ENCODE data around the gene CRAT.
"Not testable (repeated sequence)": the region's sequence is repeated elsewhere in the genome, so short reads cannot be mapped to it uniquely, and the experiment has no call there.

Gene CRAT

GRCh38 chr9:129138476-129139232, 28.1 kb upstream of the CRAT start:
- no peak for DNase-seq (ENCODE audit: low read depth in 2 of 3, low spot score in 1 of 3)

- DNase-seq (ENCODE audit: low read depth in 2 of 3, low spot score in 1 of 3), result no peak
Observed at GRCh38 chr9:129138144-129138462, 27.5 kb upstream of the CRAT start.

- DNase-seq (ENCODE audit: low read depth in 2 of 3, low spot score in 1 of 3), result no peak
Observed at GRCh38 chr9:129137292-129138143, 26.9 kb upstream of the CRAT start.

- no peak for DNase-seq (ENCODE audit: low read depth in 2 of 3, low spot score in 1 of 3)
Observed at GRCh38 chr9:129136446-129137035, 25.9 kb upstream of the CRAT start.

- DNase-seq (ENCODE audit: low read depth in 2 of 3, low spot score in 1 of 3), result no peak
Observed at GRCh38 chr9:129135476-129135875, 24.9 kb upstream of the CRAT start.

- no peak for DNase-seq (ENCODE audit: low read depth in 2 of 3, low spot score in 1 of 3)
Observed at GRCh38 chr9:129133082-129133481, 22.5 kb upstream of the CRAT start.

GRCh38 chr9:129131300-129132145, 20.9 kb upstream of the CRAT start:
- DNase-seq (ENCODE audit: low read depth in 2 of 3, low spot score in 1 of 3), result peak; percentile 74 to 87 (median 75)

GRCh38 chr9:129130791-129131190, 20.2 kb upstream of the CRAT start:
- no peak for DNase-seq (ENCODE audit: low read depth in 2 of 3, low spot score in 1 of 3)

GRCh38 chr9:129130271-129130670, 19.7 kb upstream of the CRAT start:
- DNase-seq (ENCODE audit: low read depth in 2 of 3, low spot score in 1 of 3), result not testable (repeated sequence)

- no peak for DNase-seq (ENCODE audit: low read depth in 2 of 3, low spot score in 1 of 3)
Observed at GRCh38 chr9:129128689-129129088, 18.1 kb upstream of the CRAT start.

- no peak for DNase-seq (ENCODE audit: low read depth in 2 of 3, low spot score in 1 of 3)
Observed at GRCh38 chr9:129126749-129127618, 16.4 kb upstream of the CRAT start.

- no peak for DNase-seq (ENCODE audit: low read depth in 2 of 3, low spot score in 1 of 3)
Observed at GRCh38 chr9:129125478-129125877, 14.9 kb upstream of the CRAT start.

GRCh38 chr9:129124506-129125069, 14.0 kb upstream of the CRAT start:
- DNase-seq (ENCODE audit: low read depth in 2 of 3, low spot score in 1 of 3), result no peak

- not testable (repeated sequence) for DNase-seq (ENCODE audit: low read depth in 2 of 3, low spot score in 1 of 3)
Observed at GRCh38 chr9:129122976-129123375, 12.4 kb upstream of the CRAT start.

- DNase-seq (ENCODE audit: low read depth in 2 of 3, low spot score in 1 of 3), result no peak
Observed at GRCh38 chr9:129122133-129122532, 11.5 kb upstream of the CRAT start.

GRCh38 chr9:129121483-129121882, 10.9 kb upstream of the CRAT start:
- DNase-seq (ENCODE audit: low read depth in 2 of 3, low spot score in 1 of 3), result no peak

GRCh38 chr9:129118799-129119198, 8.2 kb upstream of the CRAT start:
- no peak for DNase-seq (ENCODE audit: low read depth in 2 of 3, low spot score in 1 of 3)

GRCh38 chr9:129113645-129114304, 3.2 kb upstream of the CRAT start:
- DNase-seq (ENCODE audit: low read depth in 2 of 3, low spot score in 1 of 3), result no peak

- DNase-seq (ENCODE audit: low read depth in 2 of 3, low spot score in 1 of 3), result not testable (repeated sequence)
Observed at GRCh38 chr9:129112526-129112925, 1.9 kb upstream of the CRAT start.
